Heart right ventricle (tissue), 16 donors: ENCODE data around the gene TMEM140. TPM values are rescaled to one million over a fixed set of nuclear protein-coding genes. Genes with fewer than 3 reads are reported as not detected.

ENCODE experiments used
- ATAC-seq, 8 donors: fragments of 200-7000 bp; cut with Tn5 transposase; one replicate each; pipeline ENCODE4 v1.9.1; 2020; ENCODE audit warnings: mild to moderate bottlenecking in 8 of 8, moderate library complexity in 8 of 8, moderate number of reproducible peaks in 1 of 8
- DNase-seq, 2 donors: peaks; one replicate each; pipeline ENCODE4 v3.0.0-alpha.2; 2020
- H3K27ac ChIP-seq, 10 donors: fragments of 200-600 bp; sonication (generic) in 2 of 10; one replicate each; pipeline versions ENCODE4 v1.5.0 to v1.8.0; 2020 to 2022; ENCODE audit warnings: mild to moderate bottlenecking in 3 of 10
- H3K27me3 ChIP-seq, 7 donors: fragments of 200-600 bp; one replicate each; pipeline ENCODE4 v1.8.0; 2021 to 2022; ENCODE audit warnings: mild to moderate bottlenecking in 2 of 7
- H3K36me3 ChIP-seq, 9 donors: fragments of 200-600 bp; sonication (generic) in 1 of 9; one replicate each; pipeline versions ENCODE4 v1.5.0 to v1.8.0; 2020 to 2022; ENCODE audit warnings: mild to moderate bottlenecking in 2 of 9
- H3K4me1 ChIP-seq, 9 donors: fragments of 200-600 bp; sonication (generic) in 1 of 9; one replicate each; pipeline versions ENCODE4 v1.5.0 to v1.8.0; 2020 to 2022; ENCODE audit warnings: mild to moderate bottlenecking in 4 of 9
- H3K4me3 ChIP-seq, 10 donors: fragments of 200-600 bp; sonication (generic) in 2 of 10; one replicate each; pipeline versions ENCODE4 v1.5.0 to v1.8.0; 2020 to 2022; ENCODE audit warnings: mild to moderate bottlenecking in 7 of 10, moderate library complexity in 2 of 10
- H3K9me3 ChIP-seq, 11 donors: fragments of 200-600 bp in 10 of 11; sonication (generic) in 2 of 11; one replicate each; pipeline versions ENCODE4 v1.5.0 to v1.8.0; 2013 to 2022; ENCODE audit warnings: mild to moderate bottlenecking in 2 of 11, control low read depth in 1 of 11, moderate library complexity in 1 of 11
- CTCF ChIP-seq, 9 donors: fragments of 200-600 bp; sonication (generic) in 2 of 9; IDR thresholded peaks; one replicate each; pipeline versions ENCODE4 v1.5.0 to v1.8.0; 2021 to 2022; ENCODE audit warnings: antibody characterized with exemption in 9 of 9, mild to moderate bottlenecking in 5 of 9, moderate library complexity in 1 of 9
- WGBS, 2 donors: extraction: QIAGEN DNeasy Blood & Tissue Kit; methylation state at CpG; one replicate each; pipeline ENCODE4 v1.1.7; 2013; ENCODE audit warnings: inconsistent platforms in 1 of 2; 5-methylcytosine and 5-hydroxymethylcytosine counted together
- intact Hi-C, 10 donors: fragments of 100-400 bp; cut with DNase I; formaldehyde crosslinking; loops; one replicate each; pipeline versions ENCODE4 v1.11.1 to v1.14.2; 2022
- polyA plus RNA-seq, 2 donors: library from polyadenylated mRNA; stranded (reverse); fragments of 200-250 nt; gene quantifications; one replicate each; pipeline ENCODE4 v1.2.3, GENCODE V29; 2013
- total RNA-seq, 10 donors: library from RNA; stranded (reverse); fragmentation: NEBNext Ultra II Directional in 3 of 10; extraction: Animal tissue kit (Norgen Biotek cat#: 25700) in 3 of 10; gene quantifications; one replicate each; pipeline versions ENCODE4 v1.2.1 to v1.2.4, GENCODE V29; 2021 to 2023
- donor health status: Arrhythmogenic right ventricular cardiomyopathy.
- donor health status: ischemic (EF 13 %, LVEDD 7.1; RV severe dilation, severe dysfunction).
- donor health status: healthy with polysubstance abuse.
- donor health status: DM: no; HTN: yes; CAD: no.
- donor health status: DM: no; HTN: no; CAD: no.
- donor health status: ischemic (EF 25% LVEDD 6.9; RV normal size, moderate dysfunction).
- donor health status: ischemic (EF 25% LVEDD 5.7; RV mildly dilated, moderate dysfunction).
- donor health status: healthy.
- donor health status: DM: yes; HTN: yes; CAD: no.
- donor health status: Ischemic cardiomyopathy.
- donor health status: ischemic (EF 35%, LVEDD 5.7; RV mildly dilated, moderate dysfunction).
- donor health status: nonischemic (EF 11% LVEDD 7.7; RV severe dilation, severe dysfunction).
- donor health status: DM: yes; HTN: yes; CAD: no.
- donor health status: PGD.
- donor health status: ischemic (EF 29% LVEDD 5.4; RV normal size, mild dysfunction).
- donor health status: nonischemic (EF 23%, LVEDD 6.1; RV moderate dilation, normal function).

The TMEM140 gene
- total and polyA plus RNA-seq, 12 donors = 6.1 to 74.1 (median 26.2) TPM

GRCh38 chr7:135199439-135199838 lies 51.6 kb downstream of the TMEM140 start:
- Histone ChIP-seq H3K27ac (no peak overlapping the region), H3K4me1 (peaks cover 0 to 12% (median 5%) of the 10 kb centered on the region in 9 donors), H3K27me3 (no peaks in the 10 kb centered on the region), H3K36me3 (peaks cover 0 to 100% (median 31%) of the 10 kb centered on the region in 9 donors), H3K9me3 (no peaks in the 10 kb centered on the region), H3K4me3 (no peak overlapping the region)
- intact Hi-C loops = no loop called here
- WGBS, 2 donors = 96 to 97% methylated on average over 4 of the region's 4 CpGs
- ATAC-seq (no peak), DNase-seq (no peak)
- TF ChIP-seq CTCF (IDR thresholded peaks at IDR 0.05) = no peak

GRCh38 chr7:135200821-135201331 lies 53.0 kb downstream of the TMEM140 start:
- no peak for TF ChIP-seq CTCF (IDR thresholded peaks at IDR 0.05)
- H3K9me3 ChIP-seq = no peaks in the 10 kb centered on the region
- ATAC-seq (peak in 1 of 8 donors; percentile 27), DNase-seq (no peak)
- 54 to 59% methylated on average over 3 of the region's 3 CpGs for WGBS, 2 donors
- peaks cover 0 to 12% (median 5%) of the 10 kb centered on the region in 9 donors for H3K4me1 ChIP-seq
- H3K36me3 ChIP-seq = peaks cover 0 to 100% (median 34%) of the 10 kb centered on the region in 9 donors
- intact Hi-C loops = no loop called here
- H3K27ac ChIP-seq = no peak overlapping the region
- H3K4me3 ChIP-seq = no peak overlapping the region
- no peaks in the 10 kb centered on the region for H3K27me3 ChIP-seq

- Histone ChIP-seq H3K36me3 (peaks cover 0 to 100% (median 32%) of the 10 kb centered on the region in 9 donors), H3K27ac (no peak overlapping the region), H3K27me3 (no peaks in the 10 kb centered on the region), H3K4me1 (peaks cover 0 to 12% (median 5%) of the 10 kb centered on the region in 9 donors), H3K9me3 (no peaks in the 10 kb centered on the region), H3K4me3 (no peak overlapping the region)
- DNase-seq (no peak), ATAC-seq (no peak)
- TF ChIP-seq CTCF (IDR thresholded peaks at IDR 0.05) = no peak
- 73 to 79% methylated on average over 2 of the region's 2 CpGs for WGBS, 2 donors
- intact Hi-C loops = no loop called here
Measured at GRCh38 chr7:135201350-135201749, 53.5 kb downstream of the TMEM140 start.

GRCh38 chr7:135204341-135204749 lies 56.5 kb downstream of the TMEM140 start:
- intact Hi-C loops = no loop called here
- Histone ChIP-seq H3K9me3 (no peaks in the 10 kb centered on the region), H3K27ac (no peak overlapping the region), H3K27me3 (no peaks in the 10 kb centered on the region), H3K4me3 (no peak overlapping the region), H3K36me3 (peaks cover 0 to 90% (median 19%) of the 10 kb centered on the region in 9 donors), H3K4me1 (peaks cover 0 to 27% (median 7%) of the 10 kb centered on the region in 9 donors)
- WGBS, 2 donors = 77 to 80% methylated on average over 6 of the region's 6 CpGs
- no peak for DNase-seq
- ATAC-seq = peak in 3 of 8 donors; percentile 10 to 37 (median 14)
- TF ChIP-seq CTCF (IDR thresholded peaks at IDR 0.05) = no peak
